ENCODE results near the gene GINM1.
A peak's percentile ranks its signal among the peaks of the same experiment; 100 is the strongest.

Gene GINM1

GRCh38 chr6:149565527-149566409 lies at the start of gene GINM1:
Gene GINM1 (plus strand): TSS chr6:149566375. CDS start chr6:149566415, 40 bp downstream.
- peak; percentile 91 to 93 (median 92) for DNase-seq (ENCODE audit: low read depth in 2 of 3, low spot score in 2 of 3)

DNA sequence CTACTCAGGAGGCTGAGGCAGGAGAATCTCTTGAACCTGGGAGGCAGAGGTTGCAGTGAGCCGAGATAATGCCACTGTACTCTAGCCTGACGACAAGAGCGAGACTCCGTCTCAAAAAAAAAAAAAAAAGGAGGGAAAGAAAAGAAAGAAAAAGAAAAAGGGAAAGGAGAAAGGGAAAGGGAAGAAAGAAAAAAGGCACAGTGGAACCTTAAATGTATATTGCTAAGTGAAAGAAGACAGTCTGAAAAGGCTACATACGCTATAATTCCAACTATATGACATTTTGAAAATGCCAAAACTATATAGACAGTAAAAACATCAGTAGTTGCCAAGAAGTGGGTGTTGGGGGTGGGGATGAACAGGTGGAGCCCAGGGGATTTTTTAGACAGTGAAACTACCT lies 36.5 kb upstream of the GINM1 start:
- no peak for DNase-seq (ENCODE audit: low read depth in 2 of 3, low spot score in 2 of 3)

DNA sequence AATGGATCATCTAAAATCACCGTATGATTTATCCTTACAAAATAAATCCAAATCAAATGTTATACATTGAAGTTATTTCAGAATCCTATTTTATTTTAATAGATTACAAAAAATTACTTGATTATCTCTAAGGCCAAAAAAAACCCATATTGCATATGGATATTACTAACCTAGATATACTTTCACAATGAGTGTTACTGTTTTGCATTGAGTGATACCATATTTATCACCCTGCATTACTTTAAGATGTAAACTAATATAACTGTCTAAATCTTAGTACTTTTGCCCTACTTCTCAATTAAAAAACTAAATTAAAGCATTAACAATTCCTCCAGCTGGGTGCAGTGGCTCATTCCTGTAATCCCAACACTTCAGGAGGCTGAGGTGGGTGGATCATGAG lies 31.4 kb upstream of the GINM1 start:
- DNase-seq (ENCODE audit: low read depth in 2 of 3, low spot score in 2 of 3), result no peak

GRCh38 chr6:149541139-149541538 lies 25.0 kb upstream of the GINM1 start:
- DNase-seq (ENCODE audit: low read depth in 2 of 3, low spot score in 2 of 3), result no peak

- no peak for DNase-seq (ENCODE audit: low read depth in 2 of 3, low spot score in 2 of 3)
These were observed 21.4 kb upstream of the GINM1 start for GRCh38 chr6:149544646-149545257.

- peak in 1 of 3 experiments; percentile 13 for DNase-seq (ENCODE audit: low read depth in 2 of 3, low spot score in 2 of 3)
These were observed 20.9 kb upstream of the GINM1 start for GRCh38 chr6:149545258-149545753.

- peak; percentile 92 to 94 (median 94) for DNase-seq (ENCODE audit: low read depth in 2 of 3, low spot score in 2 of 3)
These were observed 20.3 kb upstream of the GINM1 start, which contains the start of gene PPIL4 for GRCh38 chr6:149545754-149546471. Gene PPIL4 (minus strand): TSS chr6:149546043. CDS start chr6:149546005, 38 bp downstream.

DNA sequence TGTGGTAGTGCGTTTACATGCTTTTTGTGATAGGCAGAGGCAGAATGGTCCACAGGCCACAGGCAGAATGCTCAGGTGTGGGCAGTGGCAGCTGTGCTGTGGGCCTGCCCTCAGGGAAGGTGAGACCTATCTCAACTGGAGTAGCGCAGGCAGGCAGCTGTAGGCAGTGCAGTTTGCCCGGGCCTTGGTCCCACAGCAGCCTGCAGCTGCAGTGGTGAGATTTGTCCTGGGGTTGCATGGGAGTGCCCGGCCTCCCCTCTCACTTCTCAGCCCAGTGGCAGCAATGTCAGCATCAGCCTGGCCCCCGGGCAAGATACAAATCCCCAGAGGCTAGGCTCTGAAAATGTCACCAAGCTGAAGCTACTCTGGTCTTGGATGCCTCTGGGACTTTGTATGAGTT lies 14.3 kb upstream of the GINM1 start:
- no peak for DNase-seq (ENCODE audit: low read depth in 2 of 3, low spot score in 2 of 3)

DNA sequence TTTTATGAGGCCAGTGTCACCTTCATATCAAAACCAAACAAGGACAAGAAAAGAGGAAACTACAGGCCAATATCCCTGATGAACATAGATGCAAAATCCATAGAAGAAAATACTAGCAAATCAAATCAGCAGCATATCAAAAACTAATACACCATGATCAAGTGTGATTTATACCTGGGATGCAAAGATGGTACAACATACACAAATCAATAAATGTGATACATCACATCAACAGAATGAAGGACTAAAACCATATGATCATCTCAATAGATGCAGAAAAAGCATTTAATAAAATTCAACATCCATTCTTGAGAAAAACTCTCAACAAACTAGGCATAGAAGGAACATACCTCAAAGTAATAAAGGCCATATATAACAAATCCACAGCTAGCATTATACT lies 8.1 kb upstream of the GINM1 start:
- DNase-seq (ENCODE audit: low read depth in 2 of 3, low spot score in 2 of 3), result no peak

- no peak for DNase-seq (ENCODE audit: low read depth in 2 of 3, low spot score in 2 of 3)
These were observed 6.8 kb upstream of the GINM1 start for GRCh38 chr6:149559389-149559788.

DNA sequence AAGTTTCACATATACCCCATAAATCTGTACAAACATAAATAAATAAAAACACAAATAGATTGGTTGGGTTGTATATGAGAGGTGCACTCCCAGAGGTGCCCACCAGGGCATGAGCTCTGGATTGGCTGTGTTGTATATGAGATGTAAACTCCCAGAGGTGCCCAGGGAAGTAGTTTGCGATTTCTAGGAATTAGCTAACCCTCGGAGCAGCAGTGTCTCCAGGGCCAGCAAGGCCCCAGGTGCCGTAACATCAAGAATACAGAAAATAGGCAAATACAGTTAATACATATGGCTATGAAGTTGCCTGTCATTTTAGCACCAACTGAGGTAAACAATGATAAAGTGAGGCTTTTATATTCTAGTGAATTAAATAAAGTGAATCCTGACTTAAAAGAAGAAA lies 5.4 kb upstream of the GINM1 start:
- DNase-seq (ENCODE audit: low read depth in 2 of 3, low spot score in 2 of 3), result no peak

DNA sequence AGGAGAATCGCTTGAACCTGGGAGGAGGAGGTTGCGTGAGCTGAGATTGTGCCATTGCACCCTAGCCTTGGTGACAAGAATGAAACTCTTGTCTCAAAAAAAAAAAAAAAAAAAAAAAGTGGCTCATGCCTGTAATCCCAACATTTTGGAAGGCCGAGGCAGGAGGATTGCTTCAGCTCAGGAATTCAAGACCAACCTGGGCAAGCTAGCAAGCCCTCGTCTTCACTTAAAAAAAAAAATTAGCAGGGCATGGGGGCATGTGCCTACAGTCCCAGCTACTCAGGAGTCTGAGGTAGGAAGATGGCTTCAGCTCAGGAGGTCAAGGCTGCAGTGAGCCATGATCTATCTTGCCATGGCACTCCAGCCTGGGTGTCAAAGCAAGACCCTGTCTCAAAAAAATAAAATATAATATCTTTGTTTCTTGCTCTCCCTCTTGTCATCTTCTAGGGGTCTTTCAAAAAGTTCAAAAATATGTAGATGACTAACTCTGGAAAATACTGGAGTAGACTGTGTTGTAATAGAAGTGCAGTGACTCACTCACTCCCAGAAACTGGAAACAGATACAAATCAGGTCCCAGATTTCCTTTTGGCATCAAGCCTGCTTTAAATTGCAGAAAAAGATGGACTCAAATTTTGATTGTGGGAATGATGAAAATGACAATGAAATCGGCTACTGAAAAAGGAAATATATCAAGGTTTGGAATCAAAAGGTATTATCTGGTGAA lies 2.8 kb upstream of the GINM1 start:
- DNase-seq (ENCODE audit: low read depth in 2 of 3, low spot score in 2 of 3), result no peak

- DNase-seq (ENCODE audit: low read depth in 2 of 3, low spot score in 2 of 3), result no peak
These were observed 2.2 kb upstream of the GINM1 start for GRCh38 chr6:149563928-149564325.

GRCh38 chr6:149566410-149567193 lies 427 bp downstream of the GINM1 start:
- peak in 2 of 3 experiments; percentile 33 to 54 for DNase-seq (ENCODE audit: low read depth in 2 of 3, low spot score in 2 of 3)

DNA sequence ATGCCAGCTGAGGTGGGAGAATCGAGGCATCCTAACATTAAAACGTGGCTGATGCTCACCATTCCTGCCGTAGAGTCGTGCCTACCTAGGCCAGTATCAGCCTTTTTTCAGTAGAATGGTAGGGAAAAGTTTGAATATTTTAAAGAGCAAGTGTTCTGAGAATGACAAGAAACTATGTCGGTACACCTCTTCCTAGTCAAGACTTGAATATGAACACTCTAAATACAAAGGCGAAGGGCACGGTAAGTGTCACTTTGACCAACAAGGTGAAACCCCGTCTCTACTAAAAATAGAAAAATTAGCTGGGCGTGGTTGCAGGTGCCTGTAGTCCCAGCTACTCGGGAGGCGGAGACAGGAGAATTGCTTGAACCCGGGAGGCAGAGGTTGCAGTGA lies 1.0 kb downstream of the GINM1 start:
- DNase-seq (ENCODE audit: low read depth in 2 of 3, low spot score in 2 of 3), result no peak

GRCh38 chr6:149567945-149568585 lies 1.9 kb downstream of the GINM1 start:
- no peak for DNase-seq (ENCODE audit: low read depth in 2 of 3, low spot score in 2 of 3)

DNA sequence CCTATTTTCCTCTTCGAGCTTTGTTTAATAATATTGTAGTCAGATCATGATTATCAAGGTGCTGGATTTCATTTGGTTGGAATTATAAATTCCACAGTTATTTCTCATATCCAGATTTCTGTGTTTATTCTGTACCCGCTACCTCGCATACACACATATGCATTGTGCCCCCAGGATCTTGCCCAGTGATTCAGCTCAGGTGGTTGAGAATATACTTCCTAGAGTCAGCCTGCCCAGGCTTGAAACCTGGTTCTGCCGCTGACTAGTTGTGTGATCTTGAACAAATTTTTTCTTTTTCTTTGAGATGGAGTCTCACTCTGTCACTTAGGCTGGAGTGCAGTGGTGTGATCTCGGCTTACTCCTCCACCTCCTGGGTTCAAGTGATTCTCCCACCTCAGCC lies 14.7 kb downstream of the GINM1 start:
- DNase-seq (ENCODE audit: low read depth in 2 of 3, low spot score in 2 of 3), result no peak

GRCh38 chr6:149581349-149581748 lies 15.2 kb downstream of the GINM1 start:
- no peak for DNase-seq (ENCODE audit: low read depth in 2 of 3, low spot score in 2 of 3)

GRCh38 chr6:149586149-149586548 lies 20.0 kb downstream of the GINM1 start:
- DNase-seq (ENCODE audit: low read depth in 2 of 3, low spot score in 2 of 3), result no peak

GRCh38 chr6:149592983-149593382 lies 26.8 kb downstream of the GINM1 start:
- DNase-seq (ENCODE audit: low read depth in 2 of 3, low spot score in 2 of 3), result no peak

All from activated CD8-positive, alpha-beta memory T cell treated with anti-CD3 and anti-CD28 coated beads for 48 hours (primary cell).